Fibroblast of the conjunctiva (primary cell): ENCODE results near the gene MRPL33.

ENCODE experiments used
- DNase-seq: peaks from one replicate; pipeline ENCODE4 v3.0.0-alpha.2; 2010; ENCODE audit warnings: low read depth

The MRPL33 gene

DNA sequence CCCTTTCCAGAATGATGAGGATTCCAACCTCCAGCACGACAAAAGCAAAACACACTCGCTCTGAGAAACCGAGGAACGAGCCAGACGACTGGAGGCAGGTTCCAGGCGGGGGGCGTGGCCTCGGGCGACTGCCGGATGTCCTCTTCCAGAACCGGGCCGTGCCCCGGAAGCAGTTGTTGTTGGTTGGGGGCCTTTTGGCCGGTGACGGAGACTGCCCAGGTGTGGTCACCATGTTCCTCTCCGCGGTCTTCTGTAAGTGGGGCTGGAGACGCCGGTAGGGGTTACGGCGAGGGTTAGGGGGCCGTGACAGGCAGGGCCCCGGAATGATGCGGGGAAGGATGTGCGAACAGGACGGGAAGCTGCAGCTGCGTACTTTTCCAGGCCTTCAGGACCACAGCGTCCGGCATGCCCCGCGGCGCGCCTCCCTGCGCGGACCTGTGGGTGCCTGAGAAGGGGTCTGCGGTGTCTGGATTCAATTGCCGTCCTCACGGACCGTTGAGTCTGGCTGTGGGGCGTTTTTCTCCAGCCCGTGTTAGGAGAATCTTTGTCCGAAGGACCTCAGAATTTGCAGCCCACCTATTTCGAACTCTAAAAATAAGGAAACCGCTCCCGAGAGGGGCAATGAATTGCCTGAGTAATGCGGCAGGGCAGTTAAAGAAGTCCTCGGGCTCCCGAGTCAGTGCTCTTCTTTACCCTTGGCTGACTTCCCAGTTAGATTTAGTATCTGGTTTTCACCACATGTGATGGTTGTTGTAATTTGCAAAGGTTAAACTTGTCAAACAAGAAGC is at the start of gene MRPL33:
Gene MRPL33 (plus strand): TSS at position 172 of the 788 bp plus-strand sequence. CDS start 59 bp downstream, at position 231.
- DNase-seq: peak; percentile 79

DNA sequence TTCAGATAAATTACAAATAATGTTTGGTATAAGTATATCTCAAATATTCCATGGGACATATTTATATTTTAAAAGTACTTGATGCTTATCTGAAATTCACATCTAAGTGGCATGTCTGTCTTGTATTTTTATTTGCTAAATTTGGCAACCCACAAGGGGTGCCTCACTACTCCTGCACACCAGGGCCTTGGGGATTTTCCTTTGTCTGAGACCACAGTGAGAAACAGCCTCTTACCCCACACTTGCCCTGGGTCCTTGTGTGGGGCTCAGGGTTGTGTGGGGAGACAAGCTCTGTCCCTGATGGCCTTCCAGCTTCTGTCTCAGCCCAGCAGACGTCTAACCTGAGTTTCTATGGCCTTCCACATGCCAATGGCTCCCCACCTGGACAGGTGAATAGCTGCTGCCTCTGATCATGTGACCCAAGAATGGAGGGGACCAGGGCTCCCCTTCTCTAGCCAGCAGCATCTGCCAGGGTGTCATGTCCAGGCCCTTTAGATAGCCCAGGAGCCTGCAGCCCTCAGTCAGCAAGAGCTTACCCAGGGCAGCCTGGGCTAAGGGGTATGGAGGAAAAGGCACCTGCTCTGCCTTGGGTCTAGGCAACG is 49.5 kb upstream of the MRPL33 start:
- DNase-seq: no peak

DNA sequence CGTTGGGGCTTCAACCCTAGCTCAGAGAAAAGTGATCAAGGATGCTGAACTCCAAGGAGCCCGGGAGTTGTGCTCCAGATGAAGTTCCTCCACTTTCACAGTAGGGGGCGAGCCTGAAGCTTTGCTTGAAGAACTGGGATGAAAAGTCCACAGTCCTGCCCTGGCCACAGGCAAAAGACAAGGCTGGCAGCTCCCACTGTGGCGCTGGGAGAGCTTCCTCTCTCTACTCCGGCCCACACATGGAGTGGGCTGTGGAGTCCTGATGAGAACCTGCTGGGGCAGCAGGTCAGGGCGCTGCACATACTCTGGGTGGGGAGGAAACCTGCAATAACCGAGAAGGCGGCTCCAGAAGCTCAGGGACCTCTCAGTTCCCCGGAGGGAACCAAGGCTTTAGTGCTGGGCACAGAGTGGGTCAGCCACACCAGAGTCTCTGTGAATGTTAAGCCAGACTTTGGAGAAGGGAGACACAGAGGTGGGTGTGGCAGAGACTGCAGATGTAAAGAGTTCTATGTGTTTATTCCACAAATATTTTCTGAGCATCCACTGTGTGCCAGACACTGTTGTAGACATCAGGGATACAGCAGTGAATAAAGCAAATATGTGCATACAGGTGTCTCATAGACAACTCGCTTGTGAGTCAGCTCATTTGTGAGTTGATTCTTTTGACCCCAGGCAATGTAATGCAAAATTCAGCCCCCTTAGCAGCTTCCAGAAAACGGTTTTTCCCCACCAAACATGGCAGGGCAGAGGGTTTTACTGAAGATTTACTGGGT is 48.0 kb upstream of the MRPL33 start:
- peak; percentile 68 for DNase-seq

DNA sequence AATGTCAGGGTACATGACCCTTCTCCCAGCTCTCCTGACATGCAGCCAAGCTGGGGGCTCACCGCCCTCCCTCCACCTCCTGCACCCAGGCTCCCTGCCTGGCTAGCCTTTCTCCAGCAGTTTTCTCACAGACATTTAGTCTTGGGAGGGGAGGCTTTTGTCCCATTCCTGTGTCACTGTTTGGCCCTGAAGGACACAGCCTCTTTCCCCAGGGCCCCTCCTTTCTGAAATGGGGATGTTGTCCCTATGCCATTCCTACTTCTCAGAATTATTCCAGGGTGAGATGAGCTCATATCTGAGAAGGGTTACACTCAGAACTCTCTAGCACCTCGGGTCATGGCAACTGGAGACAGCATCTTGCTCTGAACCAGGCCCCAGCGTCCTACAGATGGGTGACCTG is 47.3 kb upstream of the MRPL33 start:
- no peak for DNase-seq

DNA sequence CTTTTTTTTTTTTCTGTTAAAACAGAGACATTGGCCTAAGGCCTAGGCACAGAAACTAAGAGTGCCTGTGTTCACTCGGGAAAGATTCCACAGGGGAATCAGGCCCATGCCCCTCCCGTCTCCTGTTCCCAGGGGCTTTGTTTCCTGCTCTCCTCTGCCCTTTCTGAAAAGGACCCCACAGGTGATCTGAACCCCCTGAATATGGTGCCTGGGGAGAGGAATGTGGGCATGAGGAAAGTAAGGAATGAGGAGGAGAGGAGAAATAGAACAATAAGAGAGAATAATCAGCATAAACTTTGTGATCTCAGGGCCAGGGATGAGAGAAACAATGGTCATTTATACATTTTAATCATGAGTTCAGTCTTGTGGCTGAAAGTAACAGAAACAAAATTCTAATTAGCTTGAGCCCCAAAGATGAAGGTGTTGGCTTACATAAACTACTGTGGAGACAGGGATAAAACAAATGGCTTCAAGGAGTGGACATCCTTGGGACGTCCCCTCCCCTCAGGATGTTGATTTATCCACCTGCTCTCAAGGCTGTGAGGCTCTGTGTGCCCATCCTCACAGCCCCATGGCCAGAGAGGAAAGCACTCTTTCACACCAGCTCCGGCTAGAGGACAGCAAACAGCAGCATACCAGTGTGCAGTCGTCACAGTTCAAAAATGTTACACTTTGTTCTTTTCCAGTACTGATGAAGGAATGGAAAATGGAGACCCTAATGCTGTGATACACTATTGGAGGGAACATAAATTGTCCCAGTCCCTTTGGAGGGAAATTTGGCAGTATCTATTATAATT is 46.4 kb upstream of the MRPL33 start:
- DNase-seq: no peak

DNA sequence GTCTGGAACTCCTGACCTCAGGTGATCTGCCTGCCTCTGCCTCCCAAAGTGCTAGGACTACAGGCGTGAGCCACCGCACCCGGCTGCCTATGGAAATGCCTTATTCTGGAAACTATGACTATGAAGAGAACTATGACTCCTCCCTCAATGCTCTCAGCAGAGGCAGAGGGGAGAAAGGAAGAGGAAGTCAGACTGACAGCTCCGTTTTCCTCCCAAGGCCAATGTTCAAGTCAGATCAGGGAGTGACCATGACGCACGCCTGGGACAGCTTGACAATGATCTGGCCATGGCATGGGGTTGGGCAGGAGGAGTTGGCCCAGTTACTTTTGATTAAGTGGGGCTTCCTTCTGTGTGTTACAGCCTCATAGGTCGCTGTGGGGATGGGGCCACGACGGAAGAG is 44.3 kb upstream of the MRPL33 start:
- no peak for DNase-seq

DNA sequence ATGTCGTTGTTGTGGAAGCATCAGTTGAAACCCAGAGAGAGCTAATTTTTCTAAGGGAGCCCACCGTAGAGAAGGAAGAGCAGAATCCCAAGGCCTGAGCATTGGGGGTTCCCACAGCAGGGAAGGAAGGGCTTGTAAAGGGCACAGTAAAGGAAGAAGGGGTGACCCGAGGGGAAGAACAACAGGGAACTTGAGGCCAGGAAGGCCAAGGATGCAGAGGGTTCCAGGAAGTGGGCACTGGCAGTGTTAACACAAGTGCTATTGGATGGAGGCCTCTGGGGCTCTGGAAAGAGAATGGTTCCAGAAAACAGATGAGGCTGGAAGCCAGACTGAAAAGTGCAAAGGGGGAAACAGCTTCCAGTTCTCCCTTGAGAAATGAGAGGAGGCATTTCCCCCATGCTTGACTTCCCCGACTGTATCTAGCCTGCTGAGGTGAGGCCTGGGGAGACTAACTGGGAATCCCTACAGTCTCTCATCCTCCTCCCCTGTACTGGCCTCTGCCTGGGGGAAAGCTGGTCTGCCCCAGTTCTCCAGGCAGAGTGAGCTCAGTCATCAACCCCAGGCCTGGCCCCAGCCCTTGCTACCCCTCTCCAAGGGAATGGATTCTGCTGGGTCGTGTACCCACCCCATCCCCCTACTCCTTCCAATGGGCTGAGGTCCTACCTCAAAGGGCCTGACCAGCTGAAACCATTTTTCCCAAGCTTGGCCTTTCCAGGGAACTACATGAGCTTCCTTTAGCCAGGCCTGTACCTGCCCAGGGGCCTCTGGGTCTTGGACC is 43.2 kb upstream of the MRPL33 start:
- no peak for DNase-seq

DNA sequence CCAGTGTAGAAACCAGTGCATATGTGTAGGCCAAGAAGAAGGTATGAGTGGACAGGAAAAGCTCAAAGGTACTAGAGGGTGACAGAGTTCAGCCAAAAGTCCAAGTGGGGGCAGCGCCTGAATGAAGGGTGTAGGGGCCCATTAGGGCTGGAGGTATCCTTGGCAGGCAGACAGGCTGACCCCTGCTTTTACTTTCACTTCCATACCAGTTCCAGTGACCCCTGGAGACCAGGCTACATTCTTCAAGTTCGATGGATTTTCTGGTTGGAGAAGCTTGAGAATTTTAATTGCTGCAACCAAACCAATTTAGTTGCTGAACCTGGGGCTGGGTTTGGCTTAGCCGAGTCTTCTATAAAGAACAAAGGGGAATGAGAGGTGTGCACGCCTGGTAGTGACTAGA is 42.3 kb upstream of the MRPL33 start:
- DNase-seq: no peak

DNA sequence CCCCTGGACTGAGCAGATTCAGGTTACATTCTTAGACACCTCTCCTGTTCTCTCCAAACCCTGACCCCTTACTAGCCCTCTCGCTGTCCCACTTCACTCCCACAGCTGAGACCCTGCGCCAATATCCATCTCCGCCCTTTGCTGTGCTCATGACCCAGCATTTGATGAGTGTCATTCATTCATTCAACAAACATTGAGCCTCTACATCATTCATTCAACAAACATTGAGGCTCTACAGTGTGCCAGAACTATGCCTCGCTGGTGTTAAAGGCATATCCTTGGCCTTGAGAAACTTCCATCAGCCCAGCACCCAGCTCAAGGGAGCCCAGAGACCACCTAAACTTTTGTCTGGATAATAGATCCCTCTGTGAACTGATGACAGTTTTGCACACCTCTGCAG is 41.9 kb upstream of the MRPL33 start:
- DNase-seq: no peak

DNA sequence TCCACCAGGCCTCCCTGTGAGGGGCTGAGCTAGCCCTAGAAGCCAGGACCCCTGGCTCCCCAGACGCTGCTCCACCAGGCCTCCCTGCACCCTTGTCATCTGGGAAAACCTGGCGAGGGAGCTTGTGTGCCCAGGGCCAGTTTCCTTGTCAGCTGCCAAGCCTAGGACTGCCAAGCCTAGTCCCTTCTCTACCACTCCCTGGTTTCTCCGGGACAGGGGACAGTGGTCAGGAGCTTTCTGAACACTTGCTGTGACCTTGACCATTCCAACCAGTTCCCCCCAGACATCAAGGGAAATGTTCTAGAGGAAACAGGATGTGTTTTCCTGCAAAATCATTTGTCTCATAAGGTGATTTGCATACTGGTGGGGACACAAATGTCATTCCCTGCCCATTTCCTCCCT is 41.3 kb upstream of the MRPL33 start:
- no peak for DNase-seq

DNA sequence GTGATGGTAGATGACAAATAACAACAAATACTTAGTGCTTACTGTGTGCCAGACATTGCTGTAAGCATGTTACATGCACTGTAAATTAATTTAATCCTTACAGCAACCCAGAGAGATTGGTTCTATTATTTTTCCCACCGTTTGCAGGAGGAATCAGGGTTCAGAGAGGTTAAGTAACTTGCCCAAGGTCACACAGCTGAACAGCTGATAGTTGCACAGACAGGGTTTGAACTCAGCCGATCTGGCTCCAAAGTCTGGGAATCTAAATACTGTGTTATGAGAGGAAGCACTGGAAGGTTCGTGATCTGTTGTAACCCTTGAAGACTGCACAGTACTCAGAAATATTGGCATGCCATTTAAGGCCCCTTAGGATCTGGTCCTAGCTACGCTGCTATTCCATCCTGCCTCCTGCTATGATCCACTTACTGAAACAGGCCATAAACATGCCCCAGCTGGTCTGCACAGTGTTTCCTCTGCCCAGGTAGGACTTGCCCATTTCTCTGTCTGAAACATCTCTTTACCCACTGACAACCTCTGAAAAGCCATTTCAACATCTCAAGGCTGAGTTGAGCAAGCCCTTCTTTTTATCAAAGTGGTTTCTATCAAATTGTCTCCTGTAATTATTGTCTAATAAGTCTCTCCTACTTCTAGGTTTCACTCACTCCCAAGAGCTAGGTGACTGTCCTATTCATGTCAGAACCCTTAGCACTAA is 40.4 kb upstream of the MRPL33 start:
- DNase-seq: no peak

DNA sequence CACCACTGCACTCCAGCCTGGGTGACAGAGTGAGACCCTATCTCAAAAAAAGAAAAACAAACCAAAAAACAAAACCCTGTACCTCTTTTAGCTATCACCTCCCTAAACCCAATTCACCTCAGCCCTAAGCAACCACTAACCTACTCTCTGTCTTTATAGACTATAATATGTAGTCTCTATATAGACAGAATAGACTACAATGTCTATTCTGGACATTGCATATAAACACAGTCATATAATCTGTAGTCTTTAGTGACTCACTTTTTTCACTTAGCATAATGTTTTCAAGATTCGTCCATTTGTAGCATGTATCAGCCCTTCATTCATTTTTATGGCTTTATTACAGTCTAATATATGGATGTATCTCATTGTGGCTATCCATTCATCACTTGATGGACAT is 37.2 kb upstream of the MRPL33 start:
- DNase-seq: no peak

DNA sequence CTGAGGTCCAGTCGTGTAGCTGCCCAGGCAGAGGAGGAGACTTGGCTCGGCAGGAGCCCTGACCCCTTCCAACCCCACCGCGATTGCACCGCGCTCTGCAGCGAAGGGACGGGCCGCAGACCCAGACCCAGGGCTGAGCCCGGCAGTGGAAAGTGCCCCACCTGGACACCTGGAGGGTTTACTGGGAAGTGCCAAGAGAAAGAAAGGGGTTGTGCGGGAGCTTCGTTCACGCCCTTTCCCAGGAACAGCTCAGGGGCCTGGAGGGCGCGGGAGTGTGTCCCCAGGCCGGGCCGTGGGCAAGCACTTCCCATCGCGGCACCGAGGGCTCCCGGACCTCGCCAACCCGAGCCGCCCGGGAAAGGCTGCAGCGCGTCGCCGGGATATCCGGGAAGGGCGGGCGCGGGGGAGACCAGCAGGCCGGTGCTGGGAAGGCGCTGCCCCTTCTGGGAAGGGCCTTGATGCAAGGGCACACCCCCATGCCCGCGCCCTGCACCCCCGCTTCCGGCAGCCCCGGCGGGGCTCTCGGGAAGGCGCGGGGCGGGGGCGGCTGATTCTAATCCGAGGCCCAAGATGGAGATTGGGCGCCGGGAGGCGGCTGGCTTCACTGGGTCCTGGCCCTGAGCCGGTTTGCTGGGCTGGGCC is 36.1 kb upstream of the MRPL33 start:
- no peak for DNase-seq

DNA sequence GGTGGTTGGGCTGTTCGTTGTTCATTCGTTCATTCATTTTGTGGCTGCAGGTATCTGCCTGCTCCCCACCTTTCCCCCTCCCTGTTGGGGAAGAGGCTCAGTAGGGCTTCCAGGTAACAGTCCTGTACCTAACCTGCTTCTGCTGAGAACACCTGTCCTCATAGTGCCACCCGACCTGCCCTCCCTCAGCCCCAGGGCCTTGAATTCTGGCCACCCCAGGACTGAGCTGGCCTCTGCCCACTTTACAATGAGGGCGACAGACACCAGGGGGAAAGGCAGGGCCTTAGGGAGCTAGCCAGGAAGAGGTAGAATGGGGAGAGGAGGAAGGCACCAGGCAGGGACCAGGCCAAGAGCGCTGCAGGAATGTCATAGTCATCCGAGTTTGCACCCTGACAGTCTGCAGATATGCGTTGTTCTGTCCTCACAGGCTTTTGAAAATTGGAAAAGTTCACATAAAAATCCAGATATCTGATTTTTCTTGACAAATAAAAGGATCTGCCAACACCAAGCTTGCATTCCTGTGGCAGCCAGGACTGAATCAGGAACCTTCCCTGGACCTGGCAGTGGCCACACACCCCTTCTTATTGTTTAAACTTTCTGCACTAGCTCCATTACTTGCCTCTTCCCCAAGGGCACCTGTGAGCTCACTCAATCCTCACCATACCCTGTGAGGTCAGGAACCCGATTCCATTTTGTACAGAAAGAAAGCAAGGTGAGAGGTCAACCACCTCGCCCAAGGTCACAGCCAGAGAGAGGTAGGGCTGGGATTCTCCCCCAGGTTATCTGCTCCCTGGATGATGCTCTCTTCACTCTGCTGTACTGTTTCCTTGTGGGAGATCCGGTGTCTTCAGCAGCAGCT is 35.3 kb upstream of the MRPL33 start:
- no peak for DNase-seq

DNA sequence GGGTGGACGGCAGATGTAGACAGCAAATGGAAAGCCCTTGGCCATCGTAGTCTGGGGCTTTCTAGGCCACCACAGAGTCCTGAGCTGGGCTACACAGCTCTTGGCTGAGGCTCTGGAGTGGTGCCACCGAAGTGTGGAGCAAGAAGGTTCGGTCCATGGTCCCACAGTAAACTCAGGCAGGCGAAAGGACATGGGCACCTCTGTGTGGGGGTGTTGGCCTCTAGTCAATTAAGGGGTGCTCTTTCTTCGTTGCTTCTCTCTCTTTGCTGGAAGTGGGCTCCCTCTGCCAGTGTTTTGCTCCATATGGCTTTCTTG is 34.7 kb upstream of the MRPL33 start:
- no peak for DNase-seq

DNA sequence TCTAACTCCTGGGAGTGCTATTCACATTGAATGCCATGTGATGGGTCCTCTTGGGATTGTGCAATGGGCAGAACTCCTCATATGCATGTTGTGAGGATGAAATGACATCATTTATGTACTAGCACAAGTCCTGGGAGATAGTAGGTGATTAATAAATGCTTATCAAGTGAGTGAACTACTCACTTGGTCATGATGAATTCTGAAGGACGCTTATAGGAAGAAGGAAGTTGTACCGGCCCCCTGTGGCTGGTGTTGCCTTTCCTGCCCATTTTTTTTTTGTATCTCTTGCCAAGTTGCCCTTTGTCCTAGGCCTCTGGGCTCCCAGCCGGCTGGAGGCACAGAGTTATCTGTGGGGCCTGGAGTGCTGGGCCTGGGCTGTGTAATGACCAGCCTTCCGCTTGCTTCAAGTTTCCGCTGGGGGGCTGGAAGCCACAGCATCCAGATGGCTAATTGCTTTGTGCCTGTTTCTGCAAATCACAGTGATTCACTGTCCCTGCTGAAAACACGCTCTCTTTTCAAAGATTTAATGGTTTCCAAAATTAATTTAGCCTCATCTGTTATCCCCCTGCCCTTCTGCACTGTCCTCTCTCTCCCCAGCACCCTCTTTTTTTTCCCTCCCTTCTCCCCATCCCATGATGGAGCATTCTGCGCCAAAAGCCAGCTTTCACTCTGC is 33.7 kb upstream of the MRPL33 start:
- no peak for DNase-seq

DNA sequence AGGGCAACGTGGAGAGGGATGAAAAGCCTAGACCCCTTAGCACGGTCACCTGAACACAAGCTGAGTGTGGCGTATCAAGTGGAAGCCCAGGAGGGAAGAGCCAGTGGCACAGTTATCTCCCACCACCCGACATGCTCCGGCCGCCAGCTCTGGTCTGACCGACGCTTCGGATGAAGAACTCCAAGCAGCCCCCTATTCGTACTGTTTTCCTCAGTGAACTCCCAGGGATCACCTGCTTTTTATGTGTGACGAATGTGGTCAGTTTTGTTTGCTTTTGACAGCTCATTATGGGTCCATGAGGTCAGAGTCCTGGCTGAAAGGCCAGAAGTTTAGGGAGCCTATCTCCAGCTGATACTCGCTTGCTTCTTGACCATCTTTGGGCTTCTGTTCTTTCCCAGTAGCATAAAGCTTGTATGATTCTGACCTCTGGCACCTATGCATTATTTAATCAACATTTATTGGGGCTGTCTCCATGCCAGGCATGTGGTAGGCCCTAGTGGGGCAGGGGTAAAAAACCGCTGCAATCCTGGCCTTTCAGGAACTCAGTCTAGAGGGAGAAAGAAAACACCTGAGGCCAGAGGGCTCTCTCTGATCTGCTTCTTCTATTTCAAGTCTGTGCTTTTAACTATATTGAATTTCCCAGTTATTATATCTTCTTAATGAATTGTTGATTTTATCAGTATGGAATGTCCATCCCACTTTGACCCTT is 33.0 kb upstream of the MRPL33 start:
- no peak for DNase-seq

DNA sequence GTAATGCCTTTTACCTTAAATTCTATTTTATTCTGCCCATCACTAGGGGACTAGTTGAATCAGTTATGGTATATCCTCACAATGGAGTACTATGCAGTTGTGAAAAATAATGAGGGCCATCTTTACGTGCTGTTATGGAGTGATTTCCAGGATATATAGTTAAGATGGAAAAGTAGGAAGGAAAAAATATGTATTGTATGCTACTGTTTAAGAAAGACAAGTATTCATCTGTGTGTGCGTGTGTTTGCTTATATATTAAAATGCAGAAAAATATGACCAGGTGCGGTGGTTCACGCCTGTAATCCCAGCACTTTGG is 32.5 kb upstream of the MRPL33 start:
- DNase-seq: no peak

DNA sequence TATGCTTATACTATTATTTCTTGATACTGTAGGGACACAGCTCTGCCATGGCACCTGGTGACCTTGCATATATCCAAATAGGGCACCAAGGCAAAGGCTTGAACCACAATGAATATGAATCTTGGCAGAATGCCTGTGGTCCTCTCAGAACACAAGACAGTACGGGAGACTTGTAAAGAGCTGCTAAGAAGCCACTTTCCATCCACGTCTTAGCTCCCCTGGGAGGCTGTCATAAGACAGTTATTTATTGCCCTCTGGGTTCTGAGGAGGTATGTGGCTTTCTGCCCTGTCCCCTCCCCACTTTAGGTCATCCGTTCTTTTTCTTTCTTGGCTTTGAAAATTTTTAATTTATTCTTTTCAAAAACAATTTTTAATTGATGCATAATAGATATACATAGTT is 29.8 kb upstream of the MRPL33 start:
- DNase-seq: no peak
